ENCODE results near the gene BMPER.

DNA sequence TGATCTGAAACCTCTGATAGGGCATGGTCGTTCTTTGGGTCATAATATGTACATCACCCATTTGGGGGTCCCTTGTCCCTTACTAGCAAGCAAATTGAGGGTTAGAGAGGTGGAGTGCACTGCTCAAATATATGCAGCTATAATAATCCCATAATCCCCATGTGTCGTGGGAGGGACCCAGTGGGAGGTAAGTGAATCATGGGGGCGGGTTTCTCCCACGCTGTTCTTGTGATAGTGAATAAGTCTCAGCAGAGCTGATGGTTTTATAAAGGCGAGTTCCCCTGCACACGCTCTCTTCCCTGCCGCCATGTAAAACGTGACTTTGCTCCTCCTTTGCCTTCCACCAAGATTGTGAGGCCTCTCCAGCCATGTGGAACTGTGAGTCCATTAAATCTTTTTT lies 262.7 kb downstream of the BMPER start:
- no peak for TF ChIP-seq POLR2A (IDR thresholded peaks at IDR 0.05; ENCODE audit: low read depth)
- TF ChIP-seq, protein P1, sequence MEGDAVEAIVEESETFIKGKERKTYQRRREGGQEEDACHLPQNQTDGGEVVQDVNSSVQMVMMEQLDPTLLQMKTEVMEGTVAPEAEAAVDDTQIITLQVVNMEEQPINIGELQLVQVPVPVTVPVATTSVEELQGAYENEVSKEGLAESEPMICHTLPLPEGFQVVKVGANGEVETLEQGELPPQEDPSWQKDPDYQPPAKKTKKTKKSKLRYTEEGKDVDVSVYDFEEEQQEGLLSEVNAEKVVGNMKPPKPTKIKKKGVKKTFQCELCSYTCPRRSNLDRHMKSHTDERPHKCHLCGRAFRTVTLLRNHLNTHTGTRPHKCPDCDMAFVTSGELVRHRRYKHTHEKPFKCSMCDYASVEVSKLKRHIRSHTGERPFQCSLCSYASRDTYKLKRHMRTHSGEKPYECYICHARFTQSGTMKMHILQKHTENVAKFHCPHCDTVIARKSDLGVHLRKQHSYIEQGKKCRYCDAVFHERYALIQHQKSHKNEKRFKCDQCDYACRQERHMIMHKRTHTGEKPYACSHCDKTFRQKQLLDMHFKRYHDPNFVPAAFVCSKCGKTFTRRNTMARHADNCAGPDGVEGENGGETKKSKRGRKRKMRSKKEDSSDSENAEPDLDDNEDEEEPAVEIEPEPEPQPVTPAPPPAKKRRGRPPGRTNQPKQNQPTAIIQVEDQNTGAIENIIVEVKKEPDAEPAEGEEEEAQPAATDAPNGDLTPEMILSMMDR (IDR thresholded peaks at IDR 0.05) = no peak

Measured in esophagus muscularis mucosa (tissue), 3 donors.